H9 (cell line): ENCODE results near the gene SLC22A16. TPM values are rescaled to one million over a fixed set of nuclear protein-coding genes. Genes with fewer than 3 reads are reported as not detected.

Experiments
- DNase-seq: peaks from one replicate; pipeline ENCODE4 v3.0.0-alpha.2; 2017
- H2AFZ ChIP-seq: one replicate; pipeline ENCODE4 v1.6.1; 2013; ENCODE audit warnings: mild to moderate bottlenecking, low read length, control low read depth, moderate library complexity
- H2AK5ac ChIP-seq: 2 replicates; pipeline ENCODE4 v1.6.1; 2013; ENCODE audit warnings: low read length, control low read depth, mixed read lengths; ENCODE audit not compliant: insufficient read length
- H2BK120ac ChIP-seq: one replicate; pipeline ENCODE4 v1.6.1; 2013; ENCODE audit warnings: low read depth, mild to moderate bottlenecking, low read length, control low read depth, inconsistent platforms; ENCODE audit not compliant: poor library complexity, severe bottlenecking
- H2BK12ac ChIP-seq: 2 replicates; pipeline ENCODE4 v1.6.1; 2013; ENCODE audit warnings: low read length, control low read depth, mixed read lengths, low read depth; ENCODE audit not compliant: insufficient read length
- H2BK15ac ChIP-seq: 2 replicates; pipeline ENCODE4 v1.6.1; 2013; ENCODE audit warnings: low read depth, low read length, control low read depth
- H2BK20ac ChIP-seq: one replicate; pipeline ENCODE4 v1.6.1; 2013; ENCODE audit warnings: low read depth, mild to moderate bottlenecking, low read length, control low read depth, inconsistent platforms; ENCODE audit not compliant: poor library complexity, severe bottlenecking
- H2BK5ac ChIP-seq: 2 replicates; pipeline ENCODE4 v1.6.1; 2013; ENCODE audit warnings: low read length, control low read depth, mixed read lengths; ENCODE audit not compliant: insufficient read length
- H3K14ac ChIP-seq: 2 replicates; pipeline ENCODE4 v1.6.1; 2013; ENCODE audit warnings: low read length, control low read depth; ENCODE audit not compliant: insufficient read depth
- H3K18ac ChIP-seq: 2 replicates; pipeline ENCODE4 v1.6.1; 2013; ENCODE audit warnings: low read depth, mild to moderate bottlenecking, mixed read lengths, low read length, control low read depth; ENCODE audit not compliant: insufficient read length
- H3K23ac ChIP-seq: 2 replicates; pipeline ENCODE4 v1.6.1; 2013; ENCODE audit warnings: low read length, control low read depth, mixed read lengths, low read depth; ENCODE audit not compliant: insufficient read length
- H3K23me2 ChIP-seq: 2 replicates; pipeline ENCODE4 v1.6.1; 2013; ENCODE audit warnings: low read depth, mild to moderate bottlenecking, mixed read lengths, low read length, control low read depth; ENCODE audit not compliant: insufficient read length, poor library complexity, severe bottlenecking
- H3K27ac ChIP-seq: 2 replicates; pipeline ENCODE4 v1.5.1; 2013; ENCODE audit warnings: low read length, control low read depth, mixed read lengths, low read depth; ENCODE audit not compliant: insufficient read length
- H3K27me3 ChIP-seq: 2 replicates; pipeline ENCODE4 v1.6.1; 2013; ENCODE audit warnings: low read length, control low read depth, inconsistent platforms; ENCODE audit not compliant: insufficient read depth
- H3K4ac ChIP-seq: 2 replicates; pipeline ENCODE4 v1.6.1; 2013; ENCODE audit warnings: low read depth, mild to moderate bottlenecking, control low read depth, inconsistent platforms, low read length, moderate library complexity
- H3K4me1 ChIP-seq: 2 replicates; pipeline ENCODE4 v1.6.1; 2013; ENCODE audit warnings: low read length, control low read depth, inconsistent platforms; ENCODE audit not compliant: insufficient read depth
- H3K4me2 ChIP-seq: 2 replicates; pipeline ENCODE4 v1.6.1; 2013; ENCODE audit warnings: low read length, control low read depth, mixed read lengths; ENCODE audit not compliant: insufficient read length, insufficient read depth
- H3K56ac ChIP-seq: 2 replicates; pipeline ENCODE4 v1.6.1; 2013; ENCODE audit warnings: low read depth, mild to moderate bottlenecking, mixed read lengths, low read length, control low read depth; ENCODE audit not compliant: insufficient read length
- H3K79me1 ChIP-seq: 2 replicates; pipeline ENCODE4 v1.6.1; 2013; ENCODE audit warnings: low read depth, mild to moderate bottlenecking, moderate library complexity, low read length, control low read depth, inconsistent platforms; ENCODE audit not compliant: insufficient read depth, poor library complexity, severe bottlenecking
- H3K79me2 ChIP-seq: 2 replicates; pipeline ENCODE4 v1.6.1; 2013; ENCODE audit warnings: low read length, control low read depth, inconsistent platforms; ENCODE audit not compliant: insufficient read depth
- H3K9ac ChIP-seq: 2 replicates; pipeline ENCODE4 v1.6.1; 2013; ENCODE audit warnings: low read length, control low read depth, mixed read lengths; ENCODE audit not compliant: insufficient read length; ENCODE audit errors: extremely low read depth
- H3K9me3 ChIP-seq: one replicate; pipeline ENCODE4 v1.6.1; 2013; ENCODE audit warnings: low read depth, low read length, inconsistent platforms; ENCODE audit not compliant: control insufficient read depth
- H3T11ph ChIP-seq: one replicate; pipeline ENCODE4 v1.6.1; 2013; ENCODE audit warnings: mild to moderate bottlenecking, low read length, control low read depth, inconsistent platforms
- H4K20me1 ChIP-seq: one replicate; pipeline ENCODE4 v1.6.1; 2013; ENCODE audit not compliant: control insufficient read depth, insufficient read length, insufficient read depth
- H4K5ac ChIP-seq: 2 replicates; pipeline ENCODE4 v1.6.1; 2013; ENCODE audit warnings: low read depth, mild to moderate bottlenecking, mixed read lengths, low read length, control low read depth; ENCODE audit not compliant: insufficient read length
- H4K8ac ChIP-seq: replicated peaks from 2 replicates; pipeline ENCODE4 v1.6.1; 2013; ENCODE audit warnings: low read length, control low read depth, mixed read lengths, low read depth; ENCODE audit not compliant: insufficient read length
- H4K91ac ChIP-seq: 2 replicates; pipeline ENCODE4 v1.6.1; 2013; ENCODE audit warnings: low read depth, mild to moderate bottlenecking, moderate library complexity, mixed read lengths, low read length, control low read depth; ENCODE audit not compliant: insufficient read length
- H3K27ac Mint-ChIP-seq, 3 experiments: 2 replicates in 2 of 3; 3 replicates in 1 of 3; pipeline ENCODE4 v1.8.0; 2020 to 2021; ENCODE audit warnings: mixed read lengths in 3 of 3, mild to moderate bottlenecking in 1 of 3, moderate library complexity in 1 of 3
- H3K27me3 Mint-ChIP-seq: 2 replicates; pipeline ENCODE4 v1.8.0; 2021; ENCODE audit warnings: low read depth, mild to moderate bottlenecking, moderate library complexity, mixed read lengths
- H3K36me3 Mint-ChIP-seq, 3 experiments: 2 replicates in 2 of 3; 3 replicates in 1 of 3; pipeline ENCODE4 v1.8.0; 2020 to 2021; ENCODE audit warnings: low read depth in 3 of 3, mixed read lengths in 3 of 3; ENCODE audit not compliant: insufficient read depth in 1 of 3
- H3K4me1 Mint-ChIP-seq, 2 experiments: 2 replicates each; pipeline ENCODE4 v1.8.0; 2020; ENCODE audit warnings: mixed read lengths in 2 of 2
- H3K4me3 Mint-ChIP-seq, 2 experiments: 2 replicates in 1 of 2; 3 replicates in 1 of 2; pipeline ENCODE4 v1.8.0; 2020 to 2021; ENCODE audit warnings: mild to moderate bottlenecking in 2 of 2, mixed read lengths in 2 of 2, moderate library complexity in 1 of 2
- H3K9me3 Mint-ChIP-seq, 2 experiments: 2 replicates in 1 of 2; 3 replicates in 1 of 2; pipeline ENCODE4 v1.8.0; 2020; ENCODE audit warnings: mild to moderate bottlenecking in 2 of 2, mixed read lengths in 2 of 2, moderate library complexity in 1 of 2
- whole genome bisulfite sequencing: extraction: QIAGEN DNeasy Blood & Tissue Kit; methylation state at CpG from one replicate; pipeline ENCODE4 v1.1.7; 2013; ENCODE audit warnings: missing lambda C conversion rate, low lambda C conversion rate, mixed read lengths; ENCODE audit not compliant: insufficient read length; ENCODE audit errors: extremely low coverage; 5-methylcytosine and 5-hydroxymethylcytosine counted together
- total RNA-seq: library from RNA; stranded (reverse); gene quantifications from 2 replicates; pipeline ENCODE4 v1.2.1, GENCODE V29; 2021
- TF ChIP-seq, protein P1 (sequence below): fragments of 200-600 bp; sonication (generic); conservative IDR thresholded peaks from 3 replicates; pipeline ENCODE4 v1.8.0; 2021; ENCODE audit warnings: antibody characterized with exemption, mild to moderate bottlenecking

SLC22A16 gene
- total RNA-seq, 1 experiment from 2014 or later, result not detected

DNA sequence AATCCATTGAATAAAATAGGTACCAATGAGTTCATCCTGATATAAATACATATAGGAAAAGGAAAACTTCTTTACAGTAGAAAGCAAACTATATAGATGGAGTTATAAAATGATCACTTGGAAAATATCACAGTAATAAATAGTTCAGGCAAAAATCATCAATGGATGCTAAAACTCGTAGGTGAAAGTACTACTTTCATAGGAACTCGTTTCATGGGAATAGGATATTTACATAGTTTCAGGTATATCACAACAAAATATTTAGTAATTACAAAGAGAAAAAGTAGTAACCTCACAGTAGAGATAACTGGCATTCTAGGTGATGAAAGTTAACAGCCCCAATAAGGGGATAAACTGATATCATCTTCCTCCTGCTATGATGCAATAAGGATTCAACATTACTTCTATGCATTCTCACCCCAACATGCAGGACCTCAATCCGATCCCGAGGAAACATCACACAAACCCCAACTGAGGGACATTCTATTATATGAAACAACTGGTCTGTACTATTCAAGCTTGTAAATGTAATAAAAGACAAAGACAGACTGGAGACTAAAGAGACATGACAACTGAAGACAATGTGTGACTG lies 74.7 kb downstream of the SLC22A16 start:
- H3K4me1 ChIP-seq, result no peaks in the 10 kb centered on the region
- no peaks in the 10 kb centered on the region for H4K20me1 ChIP-seq
- no peak overlapping the region for H2BK15ac ChIP-seq
- H2BK12ac ChIP-seq, result no peak overlapping the region
- no peak overlapping the region for H4K8ac ChIP-seq
- WGBS, result no CpG with 5 or more reads among the region's 4 CpGs
- no peak overlapping the region for H3K9ac ChIP-seq
- H2AFZ ChIP-seq, result no peak overlapping the region
- no peak overlapping the region for H3K4me3 Mint-ChIP-seq
- H4K5ac ChIP-seq, result no peak overlapping the region
- H3K18ac ChIP-seq, result no peak overlapping the region
- H3K4me1 Mint-ChIP-seq, result peaks cover 0 to 2% of the 10 kb centered on the region in 2 experiments; a peak in 1 of 4 replicates
- H3K27me3 ChIP-seq, result no peaks in the 10 kb centered on the region
- H3T11ph ChIP-seq, result no peak overlapping the region
- H3K9me3 ChIP-seq, result no peaks in the 10 kb centered on the region
- H3K36me3 Mint-ChIP-seq, result no peaks in the 10 kb centered on the region
- no peak for DNase-seq
- TF ChIP-seq, protein P1, sequence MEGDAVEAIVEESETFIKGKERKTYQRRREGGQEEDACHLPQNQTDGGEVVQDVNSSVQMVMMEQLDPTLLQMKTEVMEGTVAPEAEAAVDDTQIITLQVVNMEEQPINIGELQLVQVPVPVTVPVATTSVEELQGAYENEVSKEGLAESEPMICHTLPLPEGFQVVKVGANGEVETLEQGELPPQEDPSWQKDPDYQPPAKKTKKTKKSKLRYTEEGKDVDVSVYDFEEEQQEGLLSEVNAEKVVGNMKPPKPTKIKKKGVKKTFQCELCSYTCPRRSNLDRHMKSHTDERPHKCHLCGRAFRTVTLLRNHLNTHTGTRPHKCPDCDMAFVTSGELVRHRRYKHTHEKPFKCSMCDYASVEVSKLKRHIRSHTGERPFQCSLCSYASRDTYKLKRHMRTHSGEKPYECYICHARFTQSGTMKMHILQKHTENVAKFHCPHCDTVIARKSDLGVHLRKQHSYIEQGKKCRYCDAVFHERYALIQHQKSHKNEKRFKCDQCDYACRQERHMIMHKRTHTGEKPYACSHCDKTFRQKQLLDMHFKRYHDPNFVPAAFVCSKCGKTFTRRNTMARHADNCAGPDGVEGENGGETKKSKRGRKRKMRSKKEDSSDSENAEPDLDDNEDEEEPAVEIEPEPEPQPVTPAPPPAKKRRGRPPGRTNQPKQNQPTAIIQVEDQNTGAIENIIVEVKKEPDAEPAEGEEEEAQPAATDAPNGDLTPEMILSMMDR, result no peak
- H3K56ac ChIP-seq, result no peak overlapping the region
- H3K27me3 Mint-ChIP-seq, result no peaks in the 10 kb centered on the region
- H4K91ac ChIP-seq, result no peak overlapping the region
- H3K27ac Mint-ChIP-seq, result no peak overlapping the region; a peak in 1 of 7 replicates
- H2BK120ac ChIP-seq, result no peak overlapping the region
- no peak overlapping the region for H3K14ac ChIP-seq
- H3K4me2 ChIP-seq, result no peak overlapping the region
- no peaks in the 10 kb centered on the region for H3K9me3 Mint-ChIP-seq
- no peak overlapping the region for H3K4ac ChIP-seq
- no peaks in the 10 kb centered on the region for H3K79me1 ChIP-seq
- no peak overlapping the region for H2BK20ac ChIP-seq
- H2BK5ac ChIP-seq, result no peak overlapping the region
- H3K23ac ChIP-seq, result no peak overlapping the region
- no peak overlapping the region for H3K27ac ChIP-seq
- H3K23me2 ChIP-seq, result no peaks in the 10 kb centered on the region
- no peak overlapping the region for H2AK5ac ChIP-seq
- H3K79me2 ChIP-seq, result no peaks in the 10 kb centered on the region
